Putamen (tissue), 1 donor: ENCODE data around the gene BCAS4.
"Not testable (repeated sequence)": the region's sequence is repeated elsewhere in the genome, so short reads cannot be mapped to it uniquely, and the experiment has no call there.

ENCODE experiments used
- DNase-seq: peaks from one replicate; pipeline ENCODE4 v3.0.0-alpha.2; 2016; ENCODE audit warnings: low spot score

Gene BCAS4

GRCh38 chr20:50771419-50772080 lies 23.3 kb upstream of the BCAS4 start:
- not testable (repeated sequence) for DNase-seq

- DNase-seq = no peak
Measured at GRCh38 chr20:50772420-50773185, 22.3 kb upstream of the BCAS4 start.

GRCh38 chr20:50774515-50774914 lies 20.3 kb upstream of the BCAS4 start:
- DNase-seq = no peak

GRCh38 chr20:50776122-50776817 lies 18.6 kb upstream of the BCAS4 start:
- DNase-seq = no peak

- DNase-seq = no peak
Measured at GRCh38 chr20:50777373-50777772, 17.5 kb upstream of the BCAS4 start.

- not testable (repeated sequence) for DNase-seq
Measured at GRCh38 chr20:50778994-50779393, 15.9 kb upstream of the BCAS4 start.

- no peak for DNase-seq
Measured at GRCh38 chr20:50783390-50783789, 11.5 kb upstream of the BCAS4 start.

- DNase-seq = no peak
Measured at GRCh38 chr20:50783903-50784302, 11.0 kb upstream of the BCAS4 start.

- no peak for DNase-seq
Measured at GRCh38 chr20:50784464-50784863, 10.4 kb upstream of the BCAS4 start.

GRCh38 chr20:50786703-50787102 lies 8.2 kb upstream of the BCAS4 start:
- no peak for DNase-seq

- no peak for DNase-seq
Measured at GRCh38 chr20:50787181-50787580, 7.7 kb upstream of the BCAS4 start.

GRCh38 chr20:50788045-50788991 lies 6.5 kb upstream of the BCAS4 start:
- DNase-seq = peak; percentile 73

- no peak for DNase-seq
Measured at GRCh38 chr20:50789968-50790650, 4.8 kb upstream of the BCAS4 start.

GRCh38 chr20:50790651-50791277 lies 4.1 kb upstream of the BCAS4 start:
- peak; percentile 84 for DNase-seq

GRCh38 chr20:50792708-50793574 lies 1.9 kb upstream of the BCAS4 start:
- no peak for DNase-seq

GRCh38 chr20:50793575-50794016 lies 1.3 kb upstream of the BCAS4 start:
- not testable (repeated sequence) for DNase-seq

GRCh38 chr20:50794181-50794845 lies 548 bp upstream of the BCAS4 start:
- no peak for DNase-seq

GRCh38 chr20:50797142-50797541 lies 2.3 kb downstream of the BCAS4 start:
- no peak for DNase-seq

- no peak for DNase-seq
Measured at GRCh38 chr20:50798650-50799049, 3.8 kb downstream of the BCAS4 start.
